ENCODE data around the gene AZIN2. TPM values are rescaled to one million over a fixed set of nuclear protein-coding genes. Genes with fewer than 3 reads are reported as not detected.

Gene AZIN2
- total and polyA plus RNA-seq, 2 of the 13 experiments (the other 11 are each of a cell fraction or from before 2014, with no cell fraction given), result 1.7 to 3.5 TPM

DNA sequence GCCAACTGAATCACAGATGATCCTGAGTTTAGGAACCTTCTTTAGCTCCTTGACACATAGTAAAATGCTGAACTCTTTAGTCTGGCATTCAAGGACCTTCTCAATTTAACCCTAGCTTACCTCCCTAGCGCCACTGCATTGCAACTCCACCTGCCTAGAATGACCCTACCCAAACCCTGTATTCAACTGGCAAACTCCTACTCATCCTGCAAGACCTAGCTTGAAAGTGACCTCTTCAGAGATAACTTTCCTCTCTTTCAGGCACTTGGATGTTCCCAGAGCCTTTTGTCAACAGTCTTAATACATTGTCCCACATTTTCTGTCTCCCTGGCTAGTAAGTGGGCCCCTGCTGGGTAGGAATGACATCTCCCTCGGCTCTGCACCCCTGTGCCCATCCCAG lies 81.2 kb downstream of the AZIN2 start:
- intact Hi-C loops (cut with micrococcal nuclease; ENCODE audit: unreplicated experiment) (no loop called here), in situ Hi-C loops (cut with HindIII; ENCODE audit: extremely low pct_ligation_motif_present, low pct_unique_long_range_greater_than_20kb) (no loop called here)
- no peak for ATAC-seq
- FAIRE-seq, result no peak
- Histone ChIP-seq H3K9ac (ENCODE audit: insufficient read depth, low read depth, low read length) (no peak overlapping the region), H3K4me2 (ENCODE audit: low read depth, low read length) (no peak overlapping the region), H3K27me3 (ENCODE audit: control insufficient read depth in 1 of 2, insufficient read depth in 2 of 2, low read length in 2 of 2) (no peaks in the 10 kb centered on the region), H3K27ac (ENCODE audit: extremely low read length, insufficient read depth, low read length) (no peak overlapping the region), H2AFZ (ENCODE audit: low read length) (no peak overlapping the region), H3K4me3 (replicated peaks in 1 of 3; ENCODE audit: insufficient read depth in 1 of 3, low read depth in 2 of 3, low read length in 3 of 3) (no peak overlapping the region), H4K20me1 (ENCODE audit: insufficient read depth, low read length) (no peaks in the 10 kb centered on the region), H3K4me1 (ENCODE audit: insufficient read depth, low read length) (no peaks in the 10 kb centered on the region), H3K9me3 (ENCODE audit: low read length) (no peaks in the 10 kb centered on the region), H3K79me2 (ENCODE audit: insufficient read depth, low read length) (no peaks in the 10 kb centered on the region), H3K36me3 (replicated peaks in 1 of 2; ENCODE audit: control insufficient read depth in 1 of 2, insufficient read depth in 2 of 2, low read length in 2 of 2) (no peaks in the 10 kb centered on the region)
- no peak for DNase-seq (ENCODE audit: low spot score)
- ChIA-PET CTCF (ENCODE audit: low intra/inter-chr PET ratio, low total read pairs) (no interaction called here), POLR2A (no interaction called here)
- 41% methylated on average over 2 of the region's 2 CpGs for WGBS (ENCODE audit: low lambda C conversion rate)
- no TSS peak for BruUV-seq (replicated peaks)
- TF ChIP-seq TAF1 (CRISPR knock-in tag; IDR thresholded peaks at IDR 0.05) (no peak), ERF (CRISPR knock-in tag; IDR thresholded peaks at IDR 0.05) (no peak), ZFP41 (CRISPR knock-in tag; IDR thresholded peaks at IDR 0.05; ENCODE audit: borderline replicate concordance) (no peak), MEIS1 (CRISPR knock-in tag; IDR thresholded peaks at IDR 0.05; ENCODE audit: borderline replicate concordance) (no peak), THAP11 (CRISPR knock-in tag; IDR thresholded peaks at IDR 0.05) (no peak), AHR (CRISPR knock-in tag; IDR thresholded peaks at IDR 0.05) (no peak), HDAC1 (CRISPR knock-in tag; IDR thresholded peaks at IDR 0.05) (no peak), POLR2G (IDR thresholded peaks at IDR 0.05; ENCODE audit: low read depth, low read length) (no peak), RORA (CRISPR knock-in tag; IDR thresholded peaks at IDR 0.05) (no peak)
- TF ChIP-seq, protein P1, sequence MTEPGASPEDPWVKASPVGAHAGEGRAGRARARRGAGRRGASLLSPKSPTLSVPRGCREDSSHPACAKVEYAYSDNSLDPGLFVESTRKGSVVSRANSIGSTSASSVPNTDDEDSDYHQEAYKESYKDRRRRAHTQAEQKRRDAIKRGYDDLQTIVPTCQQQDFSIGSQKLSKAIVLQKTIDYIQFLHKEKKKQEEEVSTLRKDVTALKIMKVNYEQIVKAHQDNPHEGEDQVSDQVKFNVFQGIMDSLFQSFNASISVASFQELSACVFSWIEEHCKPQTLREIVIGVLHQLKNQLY (CRISPR knock-in tag; IDR thresholded peaks at IDR 0.05), result no peak
- TF ChIP-seq, protein P2, sequence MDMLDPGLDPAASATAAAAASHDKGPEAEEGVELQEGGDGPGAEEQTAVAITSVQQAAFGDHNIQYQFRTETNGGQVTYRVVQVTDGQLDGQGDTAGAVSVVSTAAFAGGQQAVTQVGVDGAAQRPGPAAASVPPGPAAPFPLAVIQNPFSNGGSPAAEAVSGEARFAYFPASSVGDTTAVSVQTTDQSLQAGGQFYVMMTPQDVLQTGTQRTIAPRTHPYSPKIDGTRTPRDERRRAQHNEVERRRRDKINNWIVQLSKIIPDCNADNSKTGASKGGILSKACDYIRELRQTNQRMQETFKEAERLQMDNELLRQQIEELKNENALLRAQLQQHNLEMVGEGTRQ (IDR thresholded peaks at IDR 0.05; ENCODE audit: low read depth, low read length), result no peak
- TF ChIP-seq, protein P2 (CRISPR knock-in tag; IDR thresholded peaks at IDR 0.05; ENCODE audit: borderline replicate concordance), result no peak
- TF ChIP-seq, protein P3, sequence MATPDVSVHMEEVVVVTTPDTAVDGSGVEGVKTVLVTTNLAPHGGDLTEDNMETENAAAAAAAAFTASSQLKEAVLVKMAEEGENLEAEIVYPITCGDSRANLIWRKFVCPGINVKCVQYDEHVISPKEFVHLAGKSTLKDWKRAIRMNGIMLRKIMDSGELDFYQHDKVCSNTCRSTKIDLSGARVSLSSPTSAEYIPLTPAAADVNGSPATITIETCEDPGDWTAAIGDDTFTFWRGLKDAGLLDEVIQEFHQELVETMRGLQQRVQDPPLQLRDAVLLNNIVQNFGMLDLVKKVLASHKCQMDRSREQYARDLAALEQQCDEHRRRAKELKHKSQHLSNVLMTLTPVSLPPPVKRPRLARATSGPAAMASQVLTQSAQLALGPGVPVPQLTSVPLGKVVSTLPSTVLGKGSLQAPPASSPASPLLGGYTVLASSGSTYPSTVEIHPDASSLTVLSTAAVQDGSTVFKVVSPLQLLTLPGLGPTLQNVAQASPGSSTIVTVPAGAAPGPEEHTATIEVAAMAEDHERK (CRISPR knock-in tag; IDR thresholded peaks at IDR 0.05; ENCODE audit: low read depth), result no peak
- TF ChIP-seq, protein P4, sequence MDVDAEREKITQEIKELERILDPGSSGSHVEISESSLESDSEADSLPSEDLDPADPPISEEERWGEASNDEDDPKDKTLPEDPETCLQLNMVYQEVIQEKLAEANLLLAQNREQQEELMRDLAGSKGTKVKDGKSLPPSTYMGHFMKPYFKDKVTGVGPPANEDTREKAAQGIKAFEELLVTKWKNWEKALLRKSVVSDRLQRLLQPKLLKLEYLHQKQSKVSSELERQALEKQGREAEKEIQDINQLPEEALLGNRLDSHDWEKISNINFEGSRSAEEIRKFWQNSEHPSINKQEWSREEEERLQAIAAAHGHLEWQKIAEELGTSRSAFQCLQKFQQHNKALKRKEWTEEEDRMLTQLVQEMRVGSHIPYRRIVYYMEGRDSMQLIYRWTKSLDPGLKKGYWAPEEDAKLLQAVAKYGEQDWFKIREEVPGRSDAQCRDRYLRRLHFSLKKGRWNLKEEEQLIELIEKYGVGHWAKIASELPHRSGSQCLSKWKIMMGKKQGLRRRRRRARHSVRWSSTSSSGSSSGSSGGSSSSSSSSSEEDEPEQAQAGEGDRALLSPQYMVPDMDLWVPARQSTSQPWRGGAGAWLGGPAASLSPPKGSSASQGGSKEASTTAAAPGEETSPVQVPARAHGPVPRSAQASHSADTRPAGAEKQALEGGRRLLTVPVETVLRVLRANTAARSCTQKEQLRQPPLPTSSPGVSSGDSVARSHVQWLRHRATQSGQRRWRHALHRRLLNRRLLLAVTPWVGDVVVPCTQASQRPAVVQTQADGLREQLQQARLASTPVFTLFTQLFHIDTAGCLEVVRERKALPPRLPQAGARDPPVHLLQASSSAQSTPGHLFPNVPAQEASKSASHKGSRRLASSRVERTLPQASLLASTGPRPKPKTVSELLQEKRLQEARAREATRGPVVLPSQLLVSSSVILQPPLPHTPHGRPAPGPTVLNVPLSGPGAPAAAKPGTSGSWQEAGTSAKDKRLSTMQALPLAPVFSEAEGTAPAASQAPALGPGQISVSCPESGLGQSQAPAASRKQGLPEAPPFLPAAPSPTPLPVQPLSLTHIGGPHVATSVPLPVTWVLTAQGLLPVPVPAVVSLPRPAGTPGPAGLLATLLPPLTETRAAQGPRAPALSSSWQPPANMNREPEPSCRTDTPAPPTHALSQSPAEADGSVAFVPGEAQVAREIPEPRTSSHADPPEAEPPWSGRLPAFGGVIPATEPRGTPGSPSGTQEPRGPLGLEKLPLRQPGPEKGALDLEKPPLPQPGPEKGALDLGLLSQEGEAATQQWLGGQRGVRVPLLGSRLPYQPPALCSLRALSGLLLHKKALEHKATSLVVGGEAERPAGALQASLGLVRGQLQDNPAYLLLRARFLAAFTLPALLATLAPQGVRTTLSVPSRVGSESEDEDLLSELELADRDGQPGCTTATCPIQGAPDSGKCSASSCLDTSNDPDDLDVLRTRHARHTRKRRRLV (CRISPR knock-in tag; IDR thresholded peaks at IDR 0.05), result no peak
- TF ChIP-seq, protein P5, sequence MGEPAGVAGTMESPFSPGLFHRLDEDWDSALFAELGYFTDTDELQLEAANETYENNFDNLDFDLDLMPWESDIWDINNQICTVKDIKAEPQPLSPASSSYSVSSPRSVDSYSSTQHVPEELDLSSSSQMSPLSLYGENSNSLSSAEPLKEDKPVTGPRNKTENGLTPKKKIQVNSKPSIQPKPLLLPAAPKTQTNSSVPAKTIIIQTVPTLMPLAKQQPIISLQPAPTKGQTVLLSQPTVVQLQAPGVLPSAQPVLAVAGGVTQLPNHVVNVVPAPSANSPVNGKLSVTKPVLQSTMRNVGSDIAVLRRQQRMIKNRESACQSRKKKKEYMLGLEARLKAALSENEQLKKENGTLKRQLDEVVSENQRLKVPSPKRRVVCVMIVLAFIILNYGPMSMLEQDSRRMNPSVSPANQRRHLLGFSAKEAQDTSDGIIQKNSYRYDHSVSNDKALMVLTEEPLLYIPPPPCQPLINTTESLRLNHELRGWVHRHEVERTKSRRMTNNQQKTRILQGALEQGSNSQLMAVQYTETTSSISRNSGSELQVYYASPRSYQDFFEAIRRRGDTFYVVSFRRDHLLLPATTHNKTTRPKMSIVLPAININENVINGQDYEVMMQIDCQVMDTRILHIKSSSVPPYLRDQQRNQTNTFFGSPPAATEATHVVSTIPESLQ (CRISPR knock-in tag; conservative IDR thresholded peaks at IDR 0.05), result no peak

Data from HepG2 (cell line).